CD1c-positive myeloid dendritic cell (primary cell): ENCODE measurements around the gene RPRD1B.
"Not testable (repeated sequence)": the region's sequence is repeated elsewhere in the genome, so short reads cannot be mapped to it uniquely, and the experiment has no call there.

Experiments used
- DNase-seq: peaks from one replicate; pipeline ENCODE4 v3.0.0-alpha.2; 2016; ENCODE audit errors: extremely low spot score

Gene RPRD1B

GRCh38 chr20:38073307-38074071, 39.9 kb downstream of the RPRD1B start:
- peak; percentile 61 for DNase-seq

DNA sequence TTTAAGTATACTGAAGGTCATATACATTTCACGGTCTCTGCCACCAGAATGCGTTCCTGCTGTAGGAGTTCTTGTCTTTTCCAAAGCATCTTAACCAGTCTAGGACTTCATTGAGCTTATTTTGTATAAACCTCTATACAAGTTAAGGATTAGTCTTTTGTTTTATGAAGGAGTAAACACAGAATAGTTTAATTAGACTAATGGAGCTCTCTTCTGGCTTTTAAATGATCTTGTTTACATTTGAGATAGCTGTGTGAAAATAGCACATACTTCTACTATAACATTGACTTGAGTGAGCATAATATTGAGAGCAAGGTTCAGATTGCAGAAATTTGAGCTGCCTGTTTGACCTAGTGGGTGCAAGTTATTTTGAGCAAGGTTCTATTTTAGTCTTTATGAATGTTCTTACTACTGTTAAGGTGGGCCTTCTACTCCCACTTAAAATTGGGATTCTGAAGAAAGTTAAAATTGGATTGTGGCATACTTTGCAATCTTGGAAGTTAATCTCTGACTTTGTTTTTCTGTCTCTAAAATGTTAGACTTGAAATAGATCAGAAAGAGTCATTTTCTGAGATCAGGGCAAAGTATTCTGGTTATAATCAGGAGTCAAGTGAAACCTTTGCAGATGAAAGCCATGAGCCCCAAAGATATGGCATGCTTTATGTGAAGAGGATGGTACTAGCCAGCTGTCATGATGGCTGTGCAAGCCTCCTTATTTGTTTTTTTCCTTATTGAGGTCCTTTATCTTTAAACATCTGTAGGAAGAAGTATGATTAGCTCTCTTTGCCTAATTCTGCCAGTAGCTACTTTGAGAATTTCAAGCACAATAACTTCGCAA, 41.8 kb downstream of the RPRD1B start:
- no peak for DNase-seq

DNA sequence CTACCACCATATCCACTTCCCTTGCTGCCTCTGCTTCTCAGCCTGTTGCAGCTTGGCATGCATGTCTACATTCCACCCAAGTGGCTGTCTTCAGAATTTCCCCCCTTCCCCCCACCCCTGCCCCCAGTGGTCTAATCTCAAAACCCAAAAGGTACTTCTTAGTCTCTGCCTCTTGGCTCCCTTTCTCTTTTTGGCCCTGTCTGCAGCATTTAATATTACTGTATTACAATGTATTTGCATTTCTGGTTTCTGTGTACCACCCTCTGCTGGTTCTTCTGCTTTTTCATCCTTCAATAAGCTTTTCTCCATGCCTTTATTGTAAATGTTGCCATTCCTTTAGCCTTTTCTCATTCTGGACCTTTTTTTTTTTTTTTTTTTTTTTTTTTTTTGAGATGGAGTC, 43.0 kb downstream of the RPRD1B start:
- DNase-seq: no peak

GRCh38 chr20:38078084-38078483, 44.5 kb downstream of the RPRD1B start:
- DNase-seq: no peak

GRCh38 chr20:38079353-38079752, 45.8 kb downstream of the RPRD1B start:
- no peak for DNase-seq

- no peak for DNase-seq
These were observed 48.0 kb downstream of the RPRD1B start for GRCh38 chr20:38081575-38081974.

- no peak for DNase-seq
These were observed 49.3 kb downstream of the RPRD1B start for GRCh38 chr20:38082894-38083293.

- DNase-seq: no peak
These were observed 49.9 kb downstream of the RPRD1B start for GRCh38 chr20:38083338-38084048.

DNA sequence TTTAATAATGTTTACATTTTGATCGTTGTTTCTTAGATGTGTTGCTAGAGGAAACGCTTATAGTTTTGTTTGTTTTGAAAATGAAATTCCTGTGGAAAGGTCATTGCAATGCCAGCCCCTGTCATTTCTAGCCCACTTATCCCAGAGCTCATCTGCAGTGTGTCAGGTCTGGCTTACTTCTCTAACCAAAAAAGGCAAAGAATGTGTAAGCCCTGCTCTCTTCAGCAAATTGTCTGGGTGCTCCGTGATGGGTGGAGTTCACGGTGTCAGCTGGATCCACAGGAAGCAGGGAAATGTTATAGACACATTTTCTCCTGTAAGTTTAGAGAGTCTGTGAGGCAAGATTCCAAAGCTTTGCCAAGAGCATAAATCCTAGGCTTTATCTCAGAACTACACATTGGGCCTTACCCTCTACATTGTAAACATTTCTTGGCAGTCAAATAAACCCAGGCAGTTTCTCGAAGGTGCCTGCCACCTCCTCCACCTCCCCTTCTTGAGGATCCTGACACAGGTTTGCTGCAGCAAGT, 50.9 kb downstream of the RPRD1B start:
- no peak for DNase-seq

GRCh38 chr20:38085026-38085425, 51.5 kb downstream of the RPRD1B start:
- DNase-seq: no peak

DNA sequence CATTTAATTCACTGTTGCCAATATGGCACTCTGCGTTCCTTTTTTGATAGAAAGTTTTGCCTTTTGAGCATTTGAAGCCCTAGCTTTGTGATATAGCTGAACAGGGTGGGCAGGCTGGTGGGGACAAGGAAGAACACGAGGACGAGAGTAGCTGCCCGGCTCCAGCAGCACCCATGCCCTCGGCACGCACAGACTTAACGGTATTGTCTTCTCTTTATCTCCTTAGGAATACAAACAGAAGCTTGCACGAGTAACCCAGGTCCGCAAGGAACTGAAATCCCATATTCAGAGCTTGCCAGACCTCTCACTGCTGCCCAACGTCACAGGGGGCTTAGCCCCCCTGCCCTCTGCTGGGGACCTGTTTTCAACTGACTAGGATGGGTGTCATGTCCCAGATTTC, 56.0 kb downstream of the RPRD1B start:
- DNase-seq: no peak

GRCh38 chr20:38090061-38090460, 56.5 kb downstream of the RPRD1B start:
- no peak for DNase-seq

DNA sequence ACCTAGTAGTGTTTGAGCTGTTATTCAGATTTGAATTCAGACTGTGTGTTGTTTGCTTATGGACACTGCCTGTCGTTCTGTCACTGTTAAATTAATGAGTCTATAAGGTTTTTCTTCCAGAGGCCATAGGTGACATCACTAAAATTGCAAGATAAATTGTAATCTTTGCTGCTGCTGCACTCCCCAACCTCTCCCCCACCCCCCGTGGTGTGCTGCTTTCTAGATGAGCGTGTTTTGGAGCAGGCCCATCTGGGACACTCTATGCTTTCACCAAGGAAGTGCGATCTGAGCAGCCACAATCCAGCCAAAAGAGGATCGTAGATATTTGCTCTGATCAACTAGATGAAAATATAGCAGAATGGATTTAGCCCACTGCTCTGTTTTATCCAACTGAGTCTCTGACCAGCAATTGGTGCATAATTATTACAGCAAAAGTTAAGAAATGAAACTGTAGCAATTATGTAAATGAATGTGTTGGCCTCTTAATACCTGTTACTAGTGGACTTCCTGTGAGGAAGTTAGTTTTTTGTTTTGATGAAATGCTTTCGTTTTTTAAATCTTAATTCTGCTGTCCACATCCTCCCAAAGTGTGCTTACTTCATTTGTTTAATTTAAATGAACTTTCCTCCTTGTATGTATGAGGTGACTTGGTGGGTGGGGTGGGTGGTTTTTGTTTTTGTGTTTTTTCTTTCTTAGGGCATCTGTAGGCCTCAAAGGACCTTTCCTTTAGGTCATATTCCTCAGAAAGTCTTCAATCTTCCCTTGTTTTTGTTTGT, 58.1 kb downstream of the RPRD1B start:
- peak; percentile 37 for DNase-seq

- DNase-seq: no peak
These were observed 58.8 kb downstream of the RPRD1B start for GRCh38 chr20:38092260-38092857.

- no peak for DNase-seq
These were observed 59.4 kb downstream of the RPRD1B start for GRCh38 chr20:38092915-38093314.

DNA sequence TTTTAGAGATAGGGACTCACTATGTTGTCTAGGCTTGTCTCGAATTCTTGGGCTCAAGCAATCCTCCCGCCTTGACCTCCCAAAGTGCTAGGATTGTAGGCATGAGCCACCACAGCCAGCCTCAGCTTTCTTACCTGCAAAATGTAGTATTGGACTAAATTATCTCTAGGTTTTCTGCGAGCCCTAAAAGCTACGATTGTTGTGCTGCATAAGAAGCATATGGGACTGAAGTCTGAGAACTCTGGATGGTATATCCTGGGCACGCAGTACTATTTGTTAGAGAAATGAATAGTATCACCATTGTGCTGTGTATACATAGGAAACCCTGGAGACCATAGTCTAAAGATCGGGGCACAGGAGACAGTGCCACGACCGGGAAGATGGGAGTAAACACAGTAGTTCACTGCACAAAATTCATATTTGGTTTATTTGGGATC, 60.1 kb downstream of the RPRD1B start:
- DNase-seq: no peak

DNA sequence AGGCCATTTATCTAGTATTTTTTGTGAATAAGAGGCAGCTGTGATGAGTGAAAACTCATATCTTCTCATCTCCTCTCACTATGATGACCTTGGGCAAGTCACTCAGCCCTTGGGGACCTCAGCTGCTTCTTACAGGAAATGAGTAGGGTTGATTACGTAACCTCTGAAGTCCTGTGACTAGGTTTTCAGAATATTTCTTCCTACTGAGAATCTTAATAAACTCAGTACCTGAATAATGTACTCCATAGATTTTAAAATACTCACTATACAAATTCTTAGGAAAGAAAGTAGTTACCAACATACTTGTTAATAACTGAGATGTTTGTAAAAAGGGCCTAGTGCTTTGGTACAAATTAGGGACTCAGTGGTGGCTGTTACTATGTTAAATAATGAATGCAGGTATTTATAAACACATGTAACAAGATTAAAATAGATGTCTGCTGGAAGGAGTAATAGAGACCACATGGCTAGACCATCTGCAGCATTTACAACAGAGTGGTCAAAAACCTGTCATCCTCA, 60.9 kb downstream of the RPRD1B start:
- DNase-seq: peak; percentile 89

GRCh38 chr20:38095017-38095686, 61.6 kb downstream of the RPRD1B start:
- peak; percentile 51 for DNase-seq

DNA sequence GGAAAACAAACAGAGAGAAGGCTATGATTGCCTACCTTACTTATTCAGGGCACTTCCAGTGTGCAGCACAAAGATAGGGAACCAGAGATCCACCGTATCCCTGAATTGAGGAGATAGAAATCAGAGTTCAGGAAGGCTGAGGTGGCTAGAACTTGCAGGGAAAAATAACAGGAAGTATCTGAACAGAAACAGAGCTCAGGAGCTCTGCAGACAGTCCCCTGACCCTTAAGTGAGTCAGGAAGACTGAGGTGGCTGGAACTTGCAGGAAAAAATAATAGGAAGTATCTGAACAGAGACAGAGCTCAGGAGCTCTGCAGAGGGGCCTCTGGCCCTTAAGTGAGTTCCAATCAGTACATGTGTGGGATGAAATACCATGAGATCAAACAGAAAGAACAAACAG, 65.4 kb downstream of the RPRD1B start:
- DNase-seq: peak; percentile 41

- not testable (repeated sequence) for DNase-seq
These were observed 68.7 kb downstream of the RPRD1B start for GRCh38 chr20:38102206-38102605.
